ENCODE results near the gene NUP160. TPM values are rescaled to one million over a fixed set of nuclear protein-coding genes. Genes with fewer than 3 reads are reported as not detected.
A peak's percentile ranks its signal among the peaks of the same experiment; 100 is the strongest.

NUP160 gene
- total and polyA plus RNA-seq, 10 of the 15 experiments (the other 5 are each of a cell fraction or from before 2014, with no cell fraction given): 24.0 to 87.6 (median 54.6) TPM

GRCh38 chr11:47846998-47847397 lies 1.2 kb downstream of the NUP160 start:
- peak overlapping the region; percentile 98 for H3K4me3 ChIP-seq
- no peaks in the 10 kb centered on the region for H3K27me3 ChIP-seq (replicated peaks in 1 of 2; ENCODE audit: control insufficient read depth in 2 of 2, insufficient read depth in 2 of 2, low read length in 1 of 2)
- peak overlapping the region; percentile 31 for H3K9ac ChIP-seq (ENCODE audit: control insufficient read depth, insufficient read depth, low read length)
- no peak for DNase-seq (ENCODE audit: low read depth, low spot score)
- ATAC-seq: no peak
- no peaks in the 10 kb centered on the region for H3K9me3 ChIP-seq (replicated peaks; ENCODE audit: control insufficient read depth, insufficient read depth, low read length)
- BruUV-seq (replicated peaks): TSS peak; percentile 73
- SMC1A ChIA-PET (ENCODE audit: uncharacterized antibody, unreplicated experiment): interaction anchor here (1.2 kb wide), 1 partner anchor 118 kb away, joined by 4 read pairs; no protein-coding TSS in a partner anchor
- CTCF ChIA-PET: interaction anchor here (0.6 kb wide), 1 partner anchor 283 kb away, joined by 3 read pairs; no protein-coding TSS in a partner anchor
- H4K20me1 ChIP-seq (ENCODE audit: control insufficient read depth, insufficient read depth): no peaks in the 10 kb centered on the region
- peaks cover 46% of the 10 kb centered on the region for H3K79me2 ChIP-seq (ENCODE audit: control insufficient read depth, insufficient read depth, low read length)
- POLR2A ChIA-PET: no interaction called here
- H3K4me2 ChIP-seq (ENCODE audit: control insufficient read depth, insufficient read depth): peak overlapping the region; percentile 67
- H2AFZ ChIP-seq (ENCODE audit: control insufficient read depth, low read depth, low read length): no peak overlapping the region
- intact Hi-C loops (cut with micrococcal nuclease; ENCODE audit: unreplicated experiment) (loop anchor here (10.0 kb wide), 1 partner anchor 672 kb away; the partner anchor contains the start of gene ARFGAP2), in situ Hi-C loops (cut with MboI) (loop anchor here (5.0 kb wide), 1 partner anchor 260 kb away; no protein-coding TSS in a partner anchor)
- no peak for FAIRE-seq
- H3K27ac ChIP-seq (ENCODE audit: control insufficient read depth, insufficient read depth): peak overlapping the region; percentile 84; the same call in 1 of the 2 replicates
- 49% methylated on average over 4 of the region's 4 CpGs for WGBS (ENCODE audit: insufficient coverage, insufficient replicate concordance, low lambda C conversion rate, missing lambda C conversion rate)
- peaks cover 1 to 10% of the 10 kb centered on the region in 2 experiments; a peak in 3 of 4 replicates for H3K36me3 ChIP-seq (ENCODE audit: control insufficient read depth in 2 of 2, insufficient read depth in 2 of 2, low read length in 1 of 2)
- RAD21 ChIA-PET (ENCODE audit: unreplicated experiment): interaction anchor here (1.9 kb wide), 1 partner anchor 337 kb away, joined by 5 read pairs; no protein-coding TSS in a partner anchor
- peaks cover 25% of the 10 kb centered on the region for H3K4me1 ChIP-seq (ENCODE audit: control insufficient read depth, insufficient read depth, low read length)
- TF ChIP-seq IRF5 (IDR thresholded peaks at IDR 0.05; ENCODE audit: borderline replicate concordance) (no peak), TCF12 (IDR thresholded peaks at IDR 0.05; ENCODE audit: low read depth, low read length) (no peak), CHD4 (IDR thresholded peaks at IDR 0.05) (no peak), RFX5 (IDR thresholded peaks at IDR 0.05; ENCODE audit: low read depth, low read length) (no peak), BRCA1 (IDR thresholded peaks at IDR 0.05; ENCODE audit: low read depth, low read length) (no peak), SPI1 (IDR thresholded peaks at IDR 0.05; ENCODE audit: borderline replicate concordance, insufficient read depth, low read depth, low read length) (no peak), MEF2A (IDR thresholded peaks at IDR 0.05; ENCODE audit: insufficient read depth, low read depth, low read length) (no peak), TCF3 (IDR thresholded peaks at IDR 0.05; ENCODE audit: borderline replicate concordance, insufficient read depth, low read depth, low read length) (no peak), SMC3 (IDR thresholded peaks at IDR 0.05; ENCODE audit: borderline replicate concordance, low read length) (no peak), MTA2 (IDR thresholded peaks at IDR 0.05; ENCODE audit: low read depth) (no peak), SREBF1 (IDR thresholded peaks at IDR 0.05; ENCODE audit: low read length) (no peak), GATAD2B (conservative IDR thresholded peaks at IDR 0.05; ENCODE audit: low read depth) (no peak), CBFB (IDR thresholded peaks at IDR 0.05; ENCODE audit: low read depth) (no peak), CUX1 (IDR thresholded peaks at IDR 0.05; ENCODE audit: insufficient replicate concordance, low read depth, low read length) (no peak), IRF3 (IDR thresholded peaks at IDR 0.05) (no peak)

All from GM12878 (cell line).